ENCODE measurements around the gene KCND1. TPM values are rescaled to one million over a fixed set of nuclear protein-coding genes. Genes with fewer than 3 reads are reported as not detected.

KCND1 gene
- total and polyA plus RNA-seq, 10 donors: 1.5 to 3.7 (median 2.1) TPM

- Histone ChIP-seq H3K27me3 (replicated peaks in 1 of 7) (no peaks in the 10 kb centered on the region), H3K36me3 (peaks cover 0 to 71% (median 20%) of the 10 kb centered on the region in 6 donors), H3K9me3 (no peaks in the 10 kb centered on the region), H3K4me3 (no peak overlapping the region), H3K27ac (no peak overlapping the region), H3K4me1 (peaks cover 0 to 33% (median 10%) of the 10 kb centered on the region in 6 donors)
- intact Hi-C loops (cut with DNase I; ENCODE audit: low total_unique reads): no loop called here
- TF ChIP-seq, protein P1, sequence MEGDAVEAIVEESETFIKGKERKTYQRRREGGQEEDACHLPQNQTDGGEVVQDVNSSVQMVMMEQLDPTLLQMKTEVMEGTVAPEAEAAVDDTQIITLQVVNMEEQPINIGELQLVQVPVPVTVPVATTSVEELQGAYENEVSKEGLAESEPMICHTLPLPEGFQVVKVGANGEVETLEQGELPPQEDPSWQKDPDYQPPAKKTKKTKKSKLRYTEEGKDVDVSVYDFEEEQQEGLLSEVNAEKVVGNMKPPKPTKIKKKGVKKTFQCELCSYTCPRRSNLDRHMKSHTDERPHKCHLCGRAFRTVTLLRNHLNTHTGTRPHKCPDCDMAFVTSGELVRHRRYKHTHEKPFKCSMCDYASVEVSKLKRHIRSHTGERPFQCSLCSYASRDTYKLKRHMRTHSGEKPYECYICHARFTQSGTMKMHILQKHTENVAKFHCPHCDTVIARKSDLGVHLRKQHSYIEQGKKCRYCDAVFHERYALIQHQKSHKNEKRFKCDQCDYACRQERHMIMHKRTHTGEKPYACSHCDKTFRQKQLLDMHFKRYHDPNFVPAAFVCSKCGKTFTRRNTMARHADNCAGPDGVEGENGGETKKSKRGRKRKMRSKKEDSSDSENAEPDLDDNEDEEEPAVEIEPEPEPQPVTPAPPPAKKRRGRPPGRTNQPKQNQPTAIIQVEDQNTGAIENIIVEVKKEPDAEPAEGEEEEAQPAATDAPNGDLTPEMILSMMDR (IDR thresholded peaks at IDR 0.05 in 8 of 11, conservative IDR thresholded peaks at IDR 0.05 in 3 of 11): no peak
- TF ChIP-seq POLR2A (IDR thresholded peaks at IDR 0.05): no peak
- no peak for TF ChIP-seq POLR2AphosphoS5 (IDR thresholded peaks at IDR 0.05)
- no peak for DNase-seq
- 86 to 95% (median 89%) methylated on average over 3 of the region's 3 CpGs for WGBS, 5 donors
Observed at GRCh38 chrX:48997455-48997854, 25.8 kb upstream of the KCND1 start.

DNA sequence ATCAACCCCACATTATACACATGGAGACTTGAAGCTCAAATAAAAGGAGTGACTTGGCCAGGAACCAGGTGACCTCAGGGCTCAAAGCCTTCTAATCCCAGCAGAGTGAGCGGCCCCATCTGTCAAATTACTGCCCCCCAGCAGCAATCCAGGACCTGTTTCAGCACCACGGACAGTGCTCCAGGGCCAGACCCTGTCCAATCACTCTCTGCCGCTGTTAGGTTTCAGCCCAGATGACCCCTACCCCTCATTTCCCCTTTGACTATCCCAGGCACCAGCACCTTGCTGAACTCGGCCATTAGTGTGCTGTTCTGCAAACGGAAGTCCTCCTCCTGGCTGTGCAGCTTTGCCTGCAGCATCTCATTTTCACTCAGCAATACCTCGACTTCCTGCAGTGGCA lies 25.3 kb upstream of the KCND1 start:
- 64 to 89% (median 87%) methylated on average over 3 to 6 of the region's 6 CpGs for WGBS, 5 donors
- no peak for DNase-seq
- Histone ChIP-seq H3K4me3 (no peak overlapping the region), H3K27ac (no peak overlapping the region), H3K27me3 (replicated peaks in 1 of 7) (no peaks in the 10 kb centered on the region), H3K36me3 (peaks cover 0 to 76% (median 20%) of the 10 kb centered on the region in 6 donors), H3K9me3 (no peaks in the 10 kb centered on the region), H3K4me1 (peaks cover 0 to 33% (median 10%) of the 10 kb centered on the region in 6 donors)
- TF ChIP-seq POLR2AphosphoS5 (IDR thresholded peaks at IDR 0.05): no peak
- intact Hi-C loops (cut with DNase I; ENCODE audit: low total_unique reads): no loop called here

- DNase-seq: no peak
- no peaks in the 10 kb centered on the region for H3K9me3 ChIP-seq
- no peaks in the 10 kb centered on the region for H3K4me1 ChIP-seq
- H3K27ac ChIP-seq: no peak overlapping the region
- no peaks in the 10 kb centered on the region for H3K27me3 ChIP-seq (replicated peaks in 1 of 7)
- intact Hi-C loops (cut with DNase I; ENCODE audit: low total_unique reads): no loop called here
- no peak overlapping the region for H3K4me3 ChIP-seq
- TF ChIP-seq POLR2A (IDR thresholded peaks at IDR 0.05): no peak
- TF ChIP-seq, protein P1 (IDR thresholded peaks at IDR 0.05 in 8 of 11, conservative IDR thresholded peaks at IDR 0.05 in 3 of 11): no peak
- TF ChIP-seq POLR2AphosphoS5 (IDR thresholded peaks at IDR 0.05): no peak
- peaks cover 0 to 100% (median 27%) of the 10 kb centered on the region in 6 donors for H3K36me3 ChIP-seq
Observed at GRCh38 chrX:48992341-48992740, 20.7 kb upstream of the KCND1 start.

DNA sequence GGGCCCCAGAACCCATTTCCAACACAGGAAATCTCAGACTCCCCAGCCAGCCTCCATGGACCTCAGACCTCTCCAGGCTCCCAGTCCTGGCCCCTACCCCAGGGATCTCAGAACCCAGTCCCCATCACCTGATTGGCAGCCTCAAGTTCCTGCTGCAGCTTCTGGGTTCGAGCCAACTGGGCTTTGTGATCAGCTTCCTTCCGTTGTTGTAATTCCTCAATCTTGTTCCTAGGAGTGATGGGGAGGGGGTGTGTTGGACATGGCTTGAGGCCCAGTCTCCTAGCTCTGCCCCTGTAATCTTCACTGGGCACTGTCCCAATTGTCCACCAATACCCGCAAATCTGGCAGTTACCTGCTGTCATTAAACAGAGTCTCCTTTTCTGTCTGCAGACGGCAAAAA lies 17.8 kb upstream of the KCND1 start:
- Histone ChIP-seq H3K27ac (no peak overlapping the region), H3K36me3 (peaks cover 0 to 100% (median 26%) of the 10 kb centered on the region in 6 donors), H3K27me3 (replicated peaks in 1 of 7) (no peaks in the 10 kb centered on the region), H3K9me3 (no peaks in the 10 kb centered on the region), H3K4me1 (no peaks in the 10 kb centered on the region), H3K4me3 (no peak overlapping the region)
- DNase-seq: no peak
- WGBS, 5 donors: 73 to 93% (median 81%) methylated on average over 4 of the region's 4 CpGs
- intact Hi-C loops (cut with DNase I; ENCODE audit: low total_unique reads): no loop called here
- TF ChIP-seq POLR2A (IDR thresholded peaks at IDR 0.05): no peak
- TF ChIP-seq, protein P1 (IDR thresholded peaks at IDR 0.05 in 8 of 11, conservative IDR thresholded peaks at IDR 0.05 in 3 of 11): no peak
- no peak for TF ChIP-seq POLR2AphosphoS5 (IDR thresholded peaks at IDR 0.05)

DNA sequence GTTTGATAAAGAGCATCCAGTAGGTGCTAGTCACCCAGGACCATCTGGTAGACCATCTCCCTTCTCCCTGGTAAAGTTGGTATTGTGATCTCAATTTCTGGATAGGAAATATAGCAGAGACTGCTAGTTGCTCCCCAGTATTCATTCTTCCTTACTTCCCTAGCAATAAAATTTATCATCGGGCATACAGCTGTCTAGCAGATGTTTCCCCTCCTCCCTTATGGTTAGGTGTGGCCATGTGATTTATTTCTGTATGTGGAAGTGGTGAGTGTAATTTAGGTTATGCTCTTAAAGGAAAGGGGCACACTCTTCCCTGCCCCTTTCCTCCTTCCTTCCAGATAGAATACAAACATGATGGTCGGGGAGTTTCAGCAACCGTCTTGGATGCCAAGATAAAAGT lies 12.3 kb upstream of the KCND1 start:
- no peak for DNase-seq
- WGBS, 5 donors: 62 to 76% (median 70%) methylated on average over 3 of the region's 3 CpGs
- Histone ChIP-seq H3K4me1 (no peaks in the 10 kb centered on the region), H3K27ac (no peak overlapping the region), H3K36me3 (peaks cover 0 to 100% (median 43%) of the 10 kb centered on the region in 6 donors), H3K27me3 (replicated peaks in 1 of 7) (no peaks in the 10 kb centered on the region), H3K9me3 (no peaks in the 10 kb centered on the region), H3K4me3 (no peak overlapping the region)
- intact Hi-C loops (cut with DNase I; ENCODE audit: low total_unique reads): no loop called here
- TF ChIP-seq POLR2A (IDR thresholded peaks at IDR 0.05) (no peak), POLR2AphosphoS5 (IDR thresholded peaks at IDR 0.05) (no peak)
- TF ChIP-seq, protein P1 (IDR thresholded peaks at IDR 0.05 in 8 of 11, conservative IDR thresholded peaks at IDR 0.05 in 3 of 11): no peak

All from spleen (tissue), 11 donors.